Endothelial cell of umbilical vein (primary cell): ENCODE results near the gene CDH1. TPM values are rescaled to one million over a fixed set of nuclear protein-coding genes. Genes with fewer than 3 reads are reported as not detected.

ENCODE experiments used
- BruUV-seq: library from RNA; stranded (reverse); fragments of 400-500 nt; replicated peaks from 2 replicates; lab custom pipeline; 2021; lab: Mats Ljungman, UMichigan
- CTCF ChIA-PET: fragments of 300-600, 350-600 bp; sonication (Branson Sonifier 250); formaldehyde crosslinking; loops from one replicate; lab custom pipeline; 2021; ENCODE audit warnings: antibody characterized with exemption, inconsistent platforms; lab: Charles Lee
- POLR2A ChIA-PET: fragments of 300-600, 350-600 bp; sonication (Branson Sonifier 250); formaldehyde crosslinking; loops from one replicate; lab custom pipeline; 2021; ENCODE audit warnings: antibody characterized with exemption, inconsistent platforms; lab: Charles Lee
- DNase-seq: peaks from one replicate; pipeline ENCODE4 v3.0.0-alpha.2; 2011; ENCODE audit warnings: low read depth, low spot score
- FAIRE-seq: peaks from 2 replicates; lab custom pipeline; 2011; peaks lifted over from hg19 to GRCh38; lab: Jason Lieb, UNC
- H2AFZ ChIP-seq: 2 replicates; pipeline ENCODE4 v1.6.0; 2012; ENCODE audit warnings: low read depth, low read length, control low read depth, inconsistent platforms
- H3K27ac ChIP-seq: 2 replicates; pipeline ENCODE4 v1.5.1; 2011; ENCODE audit warnings: low read depth, mild to moderate bottlenecking, control low read depth, low read length, moderate library complexity; ENCODE audit not compliant: insufficient read depth
- H3K27me3 ChIP-seq, 2 experiments: 2 replicates each; pipeline versions ENCODE4 v1.6.0 to v1.6.1; 2011; ENCODE audit warnings: low read length in 2 of 2, mixed read lengths in 1 of 2; ENCODE audit not compliant: control insufficient read depth in 2 of 2, insufficient read depth in 2 of 2
- H3K36me3 ChIP-seq, 2 experiments: 2 replicates in 1 of 2; 3 replicates in 1 of 2; pipeline ENCODE4 v1.5.1; 2011; ENCODE audit warnings: low read length in 2 of 2, mild to moderate bottlenecking in 1 of 2, moderate library complexity in 1 of 2; ENCODE audit not compliant: control insufficient read depth in 2 of 2, insufficient read depth in 2 of 2; ENCODE audit errors: extremely low read depth in 1 of 2
- H3K4me1 ChIP-seq: 3 replicates; pipeline ENCODE4 v1.5.1; 2011; ENCODE audit warnings: mild to moderate bottlenecking, low read length; ENCODE audit not compliant: control insufficient read depth, insufficient read depth; ENCODE audit errors: extremely low read depth
- H3K4me2 ChIP-seq: 2 replicates; pipeline ENCODE4 v1.6.1; 2011; ENCODE audit warnings: low read length, control low read depth, mixed read lengths; ENCODE audit not compliant: insufficient read depth
- H3K4me3 ChIP-seq, 3 experiments: fragments of 200-600 bp in 1 of 3; sonication (generic), shearing (Covaris generic) in 1 of 3; replicated peaks in 1 of 3; 2 replicates each; pipeline ENCODE4 v1.5.1; 2011 to 2016; ENCODE audit warnings: control low read depth in 3 of 3, low read length in 3 of 3, mild to moderate bottlenecking in 2 of 3, inconsistent platforms in 1 of 3, low read depth in 1 of 3, moderate library complexity in 1 of 3; ENCODE audit not compliant: insufficient read depth in 1 of 3
- H3K79me2 ChIP-seq: 2 replicates; pipeline ENCODE4 v1.6.0; 2012; ENCODE audit warnings: low read length, inconsistent platforms; ENCODE audit not compliant: control insufficient read depth, insufficient read depth
- H3K9ac ChIP-seq: replicated peaks from 2 replicates; pipeline ENCODE3; 2011; ENCODE audit warnings: low read length, control low read depth; ENCODE audit not compliant: insufficient read depth; ENCODE audit errors: extremely low read depth
- H3K9me1 ChIP-seq: replicated peaks from 3 replicates; pipeline ENCODE4 v1.6.0; 2011; ENCODE audit warnings: mild to moderate bottlenecking, low read length; ENCODE audit not compliant: control insufficient read depth, insufficient read depth; ENCODE audit errors: extremely low read depth
- H3K9me3 ChIP-seq: replicated peaks from 2 replicates; pipeline ENCODE4 v1.5.1; 2012; ENCODE audit warnings: low read length, inconsistent platforms; ENCODE audit not compliant: control insufficient read depth, insufficient read depth
- H4K20me1 ChIP-seq: replicated peaks from 2 replicates; pipeline ENCODE3; 2011; ENCODE audit warnings: mild to moderate bottlenecking, low read length; ENCODE audit not compliant: control insufficient read depth, insufficient read depth; ENCODE audit errors: extremely low read depth
- CTCF ChIP-seq, 2 donors: IDR thresholded peaks; 1 replicate in 1 of 2; 2 replicates in 1 of 2; pipeline ENCODE4 v1.5.1; 2011; ENCODE audit warnings: low read length in 2 of 2, mild to moderate bottlenecking in 2 of 2, moderate library complexity in 2 of 2, control low read depth in 1 of 2, inconsistent platforms in 1 of 2, low read depth in 1 of 2; ENCODE audit not compliant: insufficient read depth in 1 of 2; ENCODE audit errors: extremely low read depth in 1 of 2
- EZH2 ChIP-seq: IDR thresholded peaks from 2 replicates; pipeline ENCODE4 v1.6.1; 2012; ENCODE audit warnings: borderline replicate concordance, low read depth, mild to moderate bottlenecking, moderate library complexity, low read length, inconsistent platforms; ENCODE audit not compliant: severe bottlenecking
- FOS ChIP-seq: IDR thresholded peaks from 2 replicates; pipeline ENCODE4 v1.6.1; 2011; ENCODE audit warnings: mild to moderate bottlenecking, low read length, moderate library complexity, borderline replicate concordance; ENCODE audit not compliant: insufficient read depth
- GATA2 ChIP-seq: IDR thresholded peaks from 2 replicates; pipeline ENCODE4 v1.7.0; 2011; ENCODE audit warnings: low read depth, mild to moderate bottlenecking, moderate library complexity, mixed read lengths, low read length; ENCODE audit not compliant: insufficient read length, insufficient read depth
- JUN ChIP-seq: IDR thresholded peaks from 2 replicates; pipeline ENCODE4 v1.6.1; 2011; ENCODE audit warnings: borderline replicate concordance, low read depth; ENCODE audit not compliant: insufficient read length, insufficient read depth
- MAX ChIP-seq: IDR thresholded peaks from 2 replicates; pipeline ENCODE4 v1.6.1; 2011; ENCODE audit not compliant: insufficient read depth, insufficient read length
- MYC ChIP-seq: IDR thresholded peaks from one replicate; pipeline ENCODE4 v1.6.1; 2011; ENCODE audit warnings: mild to moderate bottlenecking, low read depth, low read length
- POLR2A ChIP-seq: IDR thresholded peaks from 2 replicates; pipeline ENCODE4 v1.6.1; 2012; ENCODE audit warnings: low read depth, mild to moderate bottlenecking, control low read depth, low read length
- POLR2AphosphoS5 ChIP-seq: IDR thresholded peaks from 2 replicates; pipeline ENCODE4 v1.6.1; 2012; ENCODE audit warnings: low read depth, mild to moderate bottlenecking, control low read depth, low read length, moderate library complexity; ENCODE audit not compliant: insufficient read depth
- dilution Hi-C: fragments of 300-500 bp; cut with MboI; formaldehyde crosslinking; loops from one replicate; pipeline ENCODE4 v1.15.0; 2019; ENCODE audit warnings: low sequenced_read_pairs; ENCODE audit not compliant: extremely low pct_ligation_motif_present
- intact Hi-C: fragments of 100-400 bp; cut with micrococcal nuclease; formaldehyde crosslinking; loops from one replicate; pipeline ENCODE4 v1.10.0; 2022
- polyA plus RNA-seq, 4 experiments: library from polyadenylated mRNA; depleted of rRNA in 3 of 4; stranded (reverse) in 3 of 4; unstranded in 1 of 4; fragments of >200 nt; gene quantifications; 2 replicates each; pipeline versions ENCODE4 v1.2.1 to v1.2.3, GENCODE V29; 2011 to 2012; ENCODE audit warnings: missing spikeins in 1 of 4
- small RNA-seq: library from RNA; depleted of rRNA; stranded (forward); fragments of <200 nt; gene quantifications from one replicate; pipeline ENCODE3, GENCODE V24; 2012; ENCODE audit warnings: low replicate concordance, low read depth; ENCODE audit not compliant: insufficient read depth, insufficient read length
- total RNA-seq: library from RNA; stranded (reverse); gene quantifications from 2 replicates; pipeline ENCODE4 v1.2.3, GENCODE V29; 2021

CDH1 gene
- total and polyA plus RNA-seq, 2 donors (not counting 3 experiments of a cell fraction or from before 2014, with no cell fraction given) = 0.28 to 0.69 TPM

- intact Hi-C loops = no loop called here
- FAIRE-seq (no peak), DNase-seq (no peak)
- TF ChIP-seq GATA2 (no peak), FOS (no peak), CTCF (IDR thresholded peaks at IDR 0.05; ENCODE audit: extremely low read depth in 1 of 2, insufficient read depth in 1 of 2, low read depth in 1 of 2, low read length in 2 of 2) (no peak), JUN (no peak), EZH2 (no peak), MAX (no peak), POLR2A (no peak), POLR2AphosphoS5 (no peak), MYC (no peak)
- ChIA-PET CTCF (interaction anchor here (0.7 to 1.3 kb wide), 3 partner anchors 12 to 37 kb away, joined by 3 to 6 read pairs (median 4); no protein-coding TSS in a partner anchor), POLR2A (no interaction called here)
- H3K4me2 ChIP-seq = no peak overlapping the region
- no peaks in the 10 kb centered on the region for H3K27me3 ChIP-seq
- no peaks in the 10 kb centered on the region for H3K9me3 ChIP-seq
- no peaks in the 10 kb centered on the region for H4K20me1 ChIP-seq
- no peak overlapping the region for H2AFZ ChIP-seq
- BruUV-seq = no TSS peak
- dilution Hi-C loops = no loop called here
- no peak overlapping the region for H3K9ac ChIP-seq
- peaks cover 7% of the 10 kb centered on the region for H3K4me1 ChIP-seq
- no peaks in the 10 kb centered on the region for H3K9me1 ChIP-seq
- no peaks in the 10 kb centered on the region for H3K79me2 ChIP-seq
- H3K27ac ChIP-seq = no peak overlapping the region
- H3K36me3 ChIP-seq = no peaks in the 10 kb centered on the region
- H3K4me3 ChIP-seq = no peak overlapping the region
These were observed 147.3 kb downstream of the CDH1 start for GRCh38 chr16:68884401-68884800.

Small RNA genes within 50 kb of the gene (small RNA-seq; reads per million reads assigned to genes)
- not detected for gene RNA5SP429

Other genes with a start within 250 kb of the CDH1 start
- 18.4 and 22.4 TPM in 2 replicates for gene ZFP90, start 198.0 kb upstream of the CDH1 start, total RNA-seq
- gene ZFP90, start 198.0 kb upstream of the CDH1 start, polyA plus RNA-seq = 10.1 and 10.9 TPM in 2 replicates
- 0.28 TPM in 1 of 2 replicates, not detected in the other for gene CDH3, start 92.0 kb upstream of the CDH1 start, total RNA-seq
- 0.03 TPM in 1 of 2 replicates, not detected in the other for gene CDH3, start 92.0 kb upstream of the CDH1 start, polyA plus RNA-seq
- 14.3 and 21.2 TPM in 2 replicates for gene TANGO6, start 106.2 kb downstream of the CDH1 start, total RNA-seq
- 5.0 and 6.7 TPM in 2 replicates for gene TANGO6, start 106.2 kb downstream of the CDH1 start, polyA plus RNA-seq